HG03103 (cell line): ENCODE results near the gene HKDC1.
"Not testable (repeated sequence)": the region's sequence is repeated elsewhere in the genome, so short reads cannot be mapped to it uniquely, and the experiment has no call there.

ENCODE experiments used
- ATAC-seq: cut with Tn5 transposase; IDR thresholded peaks from one replicate; pipeline ENCODE4 v1.9.1; 2021; ENCODE audit warnings: low read depth; ENCODE audit not compliant: unreplicated experiment

Gene HKDC1, protein sequence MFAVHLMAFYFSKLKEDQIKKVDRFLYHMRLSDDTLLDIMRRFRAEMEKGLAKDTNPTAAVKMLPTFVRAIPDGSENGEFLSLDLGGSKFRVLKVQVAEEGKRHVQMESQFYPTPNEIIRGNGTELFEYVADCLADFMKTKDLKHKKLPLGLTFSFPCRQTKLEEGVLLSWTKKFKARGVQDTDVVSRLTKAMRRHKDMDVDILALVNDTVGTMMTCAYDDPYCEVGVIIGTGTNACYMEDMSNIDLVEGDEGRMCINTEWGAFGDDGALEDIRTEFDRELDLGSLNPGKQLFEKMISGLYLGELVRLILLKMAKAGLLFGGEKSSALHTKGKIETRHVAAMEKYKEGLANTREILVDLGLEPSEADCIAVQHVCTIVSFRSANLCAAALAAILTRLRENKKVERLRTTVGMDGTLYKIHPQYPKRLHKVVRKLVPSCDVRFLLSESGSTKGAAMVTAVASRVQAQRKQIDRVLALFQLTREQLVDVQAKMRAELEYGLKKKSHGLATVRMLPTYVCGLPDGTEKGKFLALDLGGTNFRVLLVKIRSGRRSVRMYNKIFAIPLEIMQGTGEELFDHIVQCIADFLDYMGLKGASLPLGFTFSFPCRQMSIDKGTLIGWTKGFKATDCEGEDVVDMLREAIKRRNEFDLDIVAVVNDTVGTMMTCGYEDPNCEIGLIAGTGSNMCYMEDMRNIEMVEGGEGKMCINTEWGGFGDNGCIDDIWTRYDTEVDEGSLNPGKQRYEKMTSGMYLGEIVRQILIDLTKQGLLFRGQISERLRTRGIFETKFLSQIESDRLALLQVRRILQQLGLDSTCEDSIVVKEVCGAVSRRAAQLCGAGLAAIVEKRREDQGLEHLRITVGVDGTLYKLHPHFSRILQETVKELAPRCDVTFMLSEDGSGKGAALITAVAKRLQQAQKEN

DNA sequence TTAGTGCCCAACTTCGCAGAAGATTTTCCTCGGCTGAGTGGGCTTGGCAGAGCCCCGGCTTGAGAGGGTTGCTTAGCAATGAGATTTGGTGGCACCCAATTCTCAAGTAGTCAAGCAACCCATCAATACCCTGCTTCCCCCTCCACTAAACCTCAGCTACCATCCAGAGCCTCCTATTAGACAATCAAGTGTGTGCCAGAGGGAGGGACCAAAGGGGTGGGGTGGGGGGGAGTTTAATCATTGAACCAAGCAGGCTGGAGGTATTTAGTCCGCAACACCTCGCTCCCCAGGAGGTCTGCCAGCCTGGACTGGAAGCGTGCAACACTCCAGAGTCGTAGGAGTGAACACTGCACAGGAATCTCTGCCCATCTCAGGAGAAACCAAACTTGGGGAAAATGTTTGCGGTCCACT is at the start of gene HKDC1:
Gene HKDC1, plus strand, starts transcription at position 292 of the 411 bp plus-strand sequence. Its CDS starts 104 bp downstream, at position 396.
- no peak for ATAC-seq

DNA sequence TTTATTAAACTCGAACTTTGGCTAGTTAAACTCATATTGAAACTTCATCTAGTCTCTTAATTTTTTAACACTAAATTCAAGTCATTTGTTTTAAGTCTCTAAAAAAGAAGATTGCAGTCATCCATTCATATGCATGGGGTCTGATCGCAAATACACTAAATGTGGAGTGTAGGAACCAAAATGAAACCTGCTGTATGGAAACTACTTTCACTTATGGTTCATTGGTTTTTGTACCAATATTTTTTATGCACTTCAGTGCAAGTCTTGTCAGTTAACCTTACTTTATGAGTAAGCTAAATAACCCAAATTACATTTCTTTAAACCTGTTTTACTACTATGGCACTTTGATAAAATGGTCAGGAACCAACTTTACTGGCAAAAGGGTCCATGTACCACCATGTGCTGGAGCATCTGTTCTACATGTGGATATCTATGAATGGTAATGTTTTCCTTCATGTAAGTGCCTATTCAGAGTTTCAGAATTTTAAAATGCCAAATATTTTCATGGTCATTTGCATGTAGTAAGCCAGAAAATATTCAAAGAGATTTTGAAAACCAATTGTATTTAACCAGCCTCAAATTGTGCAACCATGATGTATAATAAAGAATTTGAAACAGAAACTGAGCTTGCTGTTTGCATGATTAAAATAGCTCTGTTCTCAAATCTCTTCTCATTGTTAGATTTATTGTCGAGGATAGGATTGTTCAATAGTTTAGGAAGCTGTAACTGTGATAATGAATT is 47.7 kb upstream of the HKDC1 start:
- ATAC-seq = no peak

DNA sequence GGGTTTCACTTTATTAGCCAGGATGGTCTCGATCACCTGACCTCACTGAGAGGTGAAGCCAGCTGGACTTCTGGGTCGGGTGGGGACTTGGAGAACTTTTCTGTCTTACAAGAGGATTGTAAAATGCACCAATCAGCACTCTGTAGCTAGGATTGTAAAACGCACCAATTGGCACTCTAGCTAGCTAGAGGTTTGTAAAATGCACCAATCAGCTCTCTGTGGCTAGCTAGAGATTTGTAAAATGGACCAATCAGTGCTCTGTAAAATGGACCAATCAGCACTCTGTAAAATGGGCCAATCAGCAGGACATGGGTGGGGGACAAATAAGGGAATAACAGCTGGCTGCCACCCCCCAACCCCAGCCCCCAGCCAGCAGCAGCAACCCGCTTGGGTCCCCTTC is 44.8 kb upstream of the HKDC1 start:
- not testable (repeated sequence) for ATAC-seq

DNA sequence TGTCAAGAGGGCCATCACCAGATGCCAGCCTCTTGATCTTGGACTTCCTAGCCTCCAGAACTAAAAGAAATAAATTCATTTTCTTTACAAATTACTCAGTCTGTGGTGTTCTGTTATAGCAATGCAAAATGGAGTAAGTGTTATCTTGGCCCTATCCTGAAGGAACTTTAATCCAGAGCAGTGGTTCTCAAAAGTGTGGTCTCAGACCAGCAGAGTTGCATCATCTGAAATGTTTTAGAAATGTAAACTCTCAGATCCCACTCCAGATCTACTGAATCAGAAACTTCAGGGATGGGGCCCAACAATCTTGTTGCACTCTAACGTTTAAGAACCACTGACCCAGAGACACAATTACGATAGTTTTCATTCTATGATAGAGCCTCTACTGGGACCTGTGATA is 43.3 kb upstream of the HKDC1 start:
- ATAC-seq = no peak

DNA sequence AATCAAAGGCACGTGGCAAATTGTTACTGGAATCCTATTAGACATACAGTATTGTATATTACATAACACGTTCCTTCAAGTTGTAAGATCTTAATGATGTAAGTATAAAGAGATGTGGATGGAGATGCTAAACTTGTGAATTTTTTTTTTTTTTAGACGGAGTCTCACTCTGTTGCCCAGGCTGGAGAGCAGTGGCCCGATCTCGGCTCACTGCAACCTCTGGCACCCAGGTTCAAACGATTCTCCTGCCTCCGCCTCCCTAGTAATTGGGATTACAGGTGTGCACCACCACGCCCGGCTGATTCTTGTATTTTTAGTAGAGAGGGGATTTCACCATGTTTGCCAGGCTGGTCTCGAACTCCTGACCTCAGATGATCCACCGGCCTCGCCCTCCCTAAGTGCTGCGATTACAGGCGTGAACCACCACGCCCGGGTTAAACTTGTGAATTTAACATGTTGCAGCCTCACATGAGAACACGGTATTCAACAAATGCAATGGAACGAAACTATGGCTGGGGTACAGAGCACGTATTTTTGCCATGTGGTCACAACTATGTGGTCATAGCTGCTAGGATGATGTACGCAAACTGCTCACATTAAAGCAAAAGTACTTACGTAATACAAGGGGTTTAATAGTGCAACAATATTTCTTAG is 40.9 kb upstream of the HKDC1 start:
- peak; percentile 8 for ATAC-seq

DNA sequence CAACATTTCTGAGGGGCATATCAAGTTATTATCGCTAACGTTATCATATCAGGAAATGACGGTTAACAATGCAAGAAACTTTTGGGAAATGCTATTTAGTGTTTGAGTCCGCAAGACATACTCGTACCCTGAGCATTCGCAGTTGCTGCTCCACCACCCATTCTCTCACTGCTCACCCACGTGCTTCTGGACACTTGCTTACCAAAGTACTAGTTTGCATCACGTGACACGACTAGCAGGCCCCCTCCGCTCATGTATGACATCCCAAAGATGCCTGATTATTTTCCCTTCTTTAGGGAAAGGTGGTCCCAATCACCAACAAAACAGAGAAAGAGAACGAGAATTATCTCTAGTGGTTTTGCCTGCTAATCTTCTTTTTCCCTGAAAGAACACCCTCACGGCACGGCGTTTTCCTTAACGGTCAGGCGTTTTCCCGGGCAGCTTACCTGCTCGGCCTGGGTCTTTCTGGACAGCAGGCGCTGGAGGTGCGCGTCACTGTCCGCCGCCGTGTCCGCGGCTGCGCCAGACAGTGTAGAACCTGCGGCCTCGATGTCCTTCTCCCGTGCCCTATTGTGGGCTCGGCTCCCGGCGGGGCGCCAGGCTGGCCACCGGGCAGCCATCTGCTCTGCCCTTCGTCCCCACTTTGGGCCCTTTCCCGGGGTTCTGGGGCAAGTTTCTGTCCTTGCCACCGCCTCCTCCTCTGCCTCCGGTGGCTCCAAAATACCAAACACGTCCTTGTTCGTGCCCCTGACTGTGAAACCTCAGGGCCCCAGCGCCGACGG is 40.2 kb upstream of the HKDC1 start, which contains the start of gene SUPV3L1:
Gene SUPV3L1, plus strand, starts transcription at position 492 of the 782 bp plus-strand sequence. Its CDS starts 58 bp downstream, at position 550.
- ATAC-seq = peak; percentile 87

DNA sequence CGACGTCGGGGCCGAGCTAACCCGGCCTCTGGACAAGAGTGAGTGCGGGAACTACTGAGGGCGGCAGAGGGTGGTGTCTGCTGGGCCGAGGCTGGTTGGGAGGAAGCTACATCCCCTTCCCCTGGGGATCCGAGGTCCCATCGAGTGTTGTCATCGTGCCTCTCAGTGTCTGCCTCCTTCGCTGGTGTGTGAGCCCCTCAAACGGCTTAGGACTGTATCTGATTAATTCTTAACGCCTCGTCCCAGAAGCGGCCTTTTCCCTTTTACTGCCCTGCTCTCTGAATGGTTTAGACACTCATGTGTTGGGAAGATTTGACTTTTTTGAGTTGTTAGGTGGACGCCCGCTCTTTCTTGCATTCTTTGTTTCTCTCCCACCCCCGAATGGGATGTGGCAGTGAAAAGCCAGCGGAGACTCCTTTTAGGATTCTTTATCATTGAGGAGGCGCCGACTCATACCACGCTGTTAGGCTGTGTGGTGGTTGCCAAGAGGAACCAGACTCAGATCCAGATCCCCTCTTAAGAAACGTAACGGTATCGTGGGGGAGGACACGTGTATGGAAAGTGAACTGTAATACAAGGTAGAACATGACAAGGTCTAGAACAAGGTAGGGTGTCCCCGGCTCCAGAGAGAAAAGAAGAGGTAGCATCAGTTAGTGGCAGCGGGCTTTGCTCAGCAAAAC is 39.5 kb upstream of the HKDC1 start:
- ATAC-seq = no peak

DNA sequence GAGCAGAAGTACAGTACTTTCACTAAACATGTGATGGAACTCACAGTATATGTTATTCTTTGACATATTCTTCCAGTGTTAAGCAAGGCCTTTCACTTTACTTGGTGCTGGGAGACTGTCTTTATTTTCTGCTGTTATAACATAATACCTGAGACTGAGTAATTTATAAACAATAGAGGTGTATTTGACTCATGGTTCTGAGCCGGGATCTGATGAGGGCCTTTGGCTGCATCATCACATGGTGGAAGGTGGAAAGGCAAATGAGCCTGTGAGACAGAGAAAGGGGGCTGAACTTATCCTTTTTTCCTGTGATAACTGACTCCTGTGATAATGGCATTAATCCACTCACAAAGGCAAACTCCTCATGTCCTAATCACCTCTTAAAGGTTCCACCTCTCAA is 38.7 kb upstream of the HKDC1 start:
- ATAC-seq = no peak

DNA sequence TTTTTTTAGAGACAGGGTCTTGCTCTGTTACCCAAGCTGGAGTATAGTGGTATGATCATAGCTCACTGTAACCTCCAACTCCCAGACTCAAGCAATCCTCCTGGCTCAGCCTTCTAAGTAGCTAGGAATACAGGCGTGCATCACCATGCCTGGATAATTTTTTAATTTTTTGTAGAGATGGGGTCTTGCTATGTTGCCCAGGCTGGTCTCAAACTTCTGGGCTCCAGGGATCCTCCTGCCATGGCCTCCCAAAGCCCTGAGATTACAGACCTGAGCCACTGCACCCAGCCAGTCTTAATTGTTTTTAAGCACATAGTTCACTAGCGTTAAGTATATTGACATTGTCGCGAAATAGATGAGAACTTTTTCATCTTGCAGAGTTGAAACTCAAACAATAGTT is 38.1 kb upstream of the HKDC1 start:
- no peak for ATAC-seq

DNA sequence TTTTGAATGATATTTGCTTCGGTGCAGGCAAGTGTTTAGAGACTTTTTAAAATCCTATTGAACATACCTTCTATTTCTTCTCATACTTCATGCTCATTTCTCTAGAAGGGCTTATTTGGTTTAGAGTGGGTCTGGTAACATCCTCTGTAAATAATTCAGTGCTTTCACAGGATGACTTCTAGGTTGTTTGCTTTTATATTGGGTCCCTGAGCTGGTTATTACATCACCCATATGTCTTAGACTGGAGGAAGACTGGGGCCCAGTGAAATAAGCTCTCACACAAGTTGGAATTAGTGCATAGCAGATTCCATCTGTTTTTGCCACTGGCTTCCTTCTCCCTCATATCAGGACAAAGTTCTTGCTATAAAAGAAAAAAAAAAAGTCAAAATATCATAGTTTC is 33.6 kb upstream of the HKDC1 start:
- no peak for ATAC-seq

DNA sequence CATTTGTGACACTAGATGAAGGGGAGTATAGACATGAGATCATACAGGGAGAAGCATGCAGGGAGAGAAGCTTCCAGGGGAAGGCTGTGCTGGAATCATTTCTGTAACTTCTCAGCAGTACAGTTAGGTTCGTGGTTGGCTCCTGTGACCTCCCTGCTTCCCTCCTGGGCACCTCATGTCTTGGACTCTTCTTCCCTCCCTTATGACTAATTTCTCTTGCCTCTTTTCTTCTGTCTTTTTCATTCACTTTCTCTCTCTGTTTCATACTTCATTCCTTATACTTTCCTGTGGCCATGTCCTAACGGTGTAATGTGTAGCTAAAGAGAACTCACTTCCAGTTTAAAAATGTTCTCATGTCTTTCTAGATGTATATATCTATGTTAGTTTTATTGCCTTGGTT is 19.1 kb upstream of the HKDC1 start:
- no peak for ATAC-seq

DNA sequence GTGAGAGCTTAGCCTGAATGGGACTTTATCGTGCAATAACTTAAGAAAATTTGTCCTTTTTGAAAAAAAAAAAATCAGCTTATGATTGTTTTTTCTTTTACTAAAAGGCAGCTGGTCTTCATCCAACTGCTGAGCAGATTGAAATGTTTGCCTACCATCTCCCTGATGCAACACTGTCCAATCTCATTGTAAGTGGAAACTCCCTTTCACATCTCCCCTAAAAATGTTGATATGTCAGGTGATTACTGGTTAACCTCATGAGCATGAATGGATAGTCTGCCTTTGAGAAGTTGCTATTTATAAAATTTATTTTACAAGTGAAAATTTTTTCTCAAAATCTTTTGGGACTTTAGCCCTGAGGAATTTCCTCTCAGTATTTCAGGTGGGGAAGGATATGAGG is 17.8 kb upstream of the HKDC1 start:
- no peak for ATAC-seq

DNA sequence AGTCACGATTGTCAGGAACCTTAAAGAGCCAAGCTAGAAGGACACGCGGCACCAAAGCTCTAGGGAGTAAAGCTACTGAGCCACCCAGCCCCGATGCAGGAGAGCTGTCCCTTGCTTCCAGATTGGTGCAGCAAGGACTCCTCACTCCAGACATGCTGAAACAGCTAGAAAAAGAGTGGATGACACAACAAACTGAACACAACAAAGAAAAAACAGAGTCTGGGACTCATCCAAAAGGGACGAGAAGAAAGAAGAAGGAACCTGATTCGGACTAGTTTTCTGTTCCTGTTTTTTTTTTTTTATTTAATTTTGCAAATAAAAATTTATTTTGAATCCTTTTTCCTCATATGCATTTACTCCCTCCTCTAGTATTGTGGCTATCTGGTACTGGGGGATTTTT is 11.4 kb upstream of the HKDC1 start:
- ATAC-seq = no peak

DNA sequence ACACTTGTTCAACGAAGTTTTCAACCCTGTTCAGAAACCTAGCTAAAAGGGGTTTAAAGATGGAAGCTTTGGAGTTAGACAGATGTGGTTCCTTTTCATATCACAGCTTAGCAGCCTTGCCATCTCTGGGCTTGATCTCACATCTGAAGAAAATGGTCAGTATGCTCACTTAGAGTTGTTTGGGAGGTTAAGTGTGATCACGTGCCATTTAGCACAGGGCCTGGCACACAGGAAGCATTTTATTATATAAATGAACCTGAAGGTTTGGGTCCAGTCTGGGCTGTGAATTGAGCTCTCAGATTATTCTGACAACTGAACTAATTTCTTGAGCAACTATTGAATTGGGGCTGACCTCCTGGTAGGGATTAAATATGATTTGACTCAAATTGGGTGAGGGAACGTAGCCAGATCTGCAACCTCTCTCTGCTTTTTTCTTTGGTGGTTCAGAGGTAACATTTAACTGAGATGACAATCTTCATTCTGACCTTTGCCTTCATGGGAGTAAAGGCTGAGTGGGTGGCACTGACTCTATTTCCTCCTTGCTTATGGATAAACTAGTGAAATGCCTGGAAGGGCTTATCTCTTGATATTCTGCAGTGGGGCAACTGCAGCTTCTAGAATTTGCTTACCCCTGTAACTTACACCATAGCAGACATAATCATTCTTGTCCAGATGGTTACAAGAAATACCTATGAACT is 10.2 kb upstream of the HKDC1 start:
- no peak for ATAC-seq

DNA sequence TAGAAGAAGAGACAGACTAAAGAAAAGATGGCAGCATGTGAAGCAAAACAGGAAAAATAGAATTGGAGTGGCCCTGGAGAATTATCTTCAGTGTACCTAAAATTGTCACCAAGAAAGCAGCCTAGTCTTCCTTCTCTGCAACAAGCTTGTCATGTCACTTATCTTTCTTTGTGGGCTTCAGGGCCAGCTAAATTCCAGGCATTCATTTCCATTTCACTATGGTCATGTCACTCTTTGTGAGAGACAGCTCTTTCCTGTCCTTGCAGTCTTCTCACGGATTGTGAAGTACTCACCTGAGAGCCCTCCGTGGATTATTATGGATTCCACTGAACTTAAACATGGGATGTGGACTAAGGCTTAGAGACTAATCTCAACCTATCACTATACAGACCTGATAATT is 9.0 kb upstream of the HKDC1 start:
- ATAC-seq = no peak

DNA sequence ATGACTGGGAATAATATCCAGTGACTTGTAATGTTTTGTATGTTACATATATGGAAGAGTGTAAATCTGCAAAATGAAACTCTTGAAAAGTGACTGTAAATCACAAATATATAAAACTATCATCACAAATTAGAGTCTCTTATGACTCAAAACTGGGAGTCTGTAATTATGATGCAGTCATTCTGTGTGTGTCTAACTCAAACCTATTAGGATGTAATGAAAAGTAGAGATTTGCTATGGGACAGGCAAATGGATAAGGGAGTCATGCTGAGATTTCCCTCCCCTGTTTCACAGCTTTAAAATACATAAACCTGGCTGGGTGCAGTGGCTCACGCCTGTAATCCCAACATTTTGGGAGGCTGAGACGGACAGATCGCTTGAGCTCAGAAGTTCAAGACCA is 8.6 kb upstream of the HKDC1 start:
- no peak for ATAC-seq

DNA sequence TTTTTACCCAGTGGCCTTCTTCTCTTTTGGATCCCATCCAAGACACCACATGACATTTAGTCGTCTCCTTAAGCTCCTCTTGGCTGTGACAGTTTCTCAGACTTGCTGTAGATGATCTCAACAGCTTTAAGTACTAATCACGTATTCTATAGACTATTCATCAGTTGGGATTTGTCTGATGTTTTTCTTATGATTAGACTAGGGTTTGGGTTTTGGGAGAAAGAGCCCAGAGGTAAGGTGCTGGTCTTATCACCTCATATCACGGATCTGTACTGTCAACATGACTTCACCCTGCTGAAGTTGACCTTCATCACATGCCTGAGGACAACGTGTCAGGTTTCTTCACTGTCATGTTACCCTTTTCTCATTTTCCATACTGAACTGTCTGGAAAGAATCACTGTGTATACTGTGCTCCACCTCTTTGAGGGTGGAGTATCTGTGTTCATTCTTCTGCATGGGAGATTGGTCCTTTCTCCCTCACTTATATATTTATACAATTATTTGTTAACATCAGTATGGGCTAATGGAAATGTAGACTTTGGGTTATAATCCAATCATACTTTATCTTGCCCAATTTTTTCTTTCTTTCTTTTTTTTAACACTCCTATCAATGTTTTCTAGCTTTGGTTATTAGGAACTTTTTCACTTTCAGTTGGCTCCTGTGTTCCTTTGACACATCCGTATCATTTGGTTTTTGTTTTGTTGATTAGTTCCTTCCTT is 6.4 kb upstream of the HKDC1 start:
- ATAC-seq = no peak

DNA sequence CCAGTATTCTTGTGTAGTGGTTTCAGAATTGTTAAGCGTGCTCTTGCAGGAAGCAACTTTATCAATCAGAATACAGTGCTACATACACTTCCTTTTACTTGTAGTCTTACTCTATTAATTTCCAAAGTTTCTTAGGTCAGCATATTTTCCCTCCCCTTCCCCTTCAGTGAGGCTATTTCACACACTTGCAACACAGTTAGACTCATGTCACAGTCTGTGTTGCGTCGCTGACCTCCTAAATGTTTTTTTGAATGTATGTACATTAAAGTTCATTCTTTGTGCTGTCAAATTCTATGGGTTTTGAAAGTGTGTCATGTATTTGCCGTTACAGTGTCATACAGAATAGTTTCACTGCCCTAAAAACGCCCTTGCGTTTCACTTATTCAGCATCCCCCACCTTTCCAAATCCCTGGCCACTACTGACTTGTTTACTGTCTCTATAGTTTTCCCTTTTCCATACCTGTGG is 5.4 kb upstream of the HKDC1 start:
- no peak for ATAC-seq
